Stimulated activated naive CD8-positive, alpha-beta T cell treated with anti-CD3 and anti-CD28 coated beads, Interleukin-15, amount 100 ng/mL, for 72 hours (primary cell): Measurements from ENCODE around the gene GAD1.

ENCODE experiments used
- ATAC-seq: fragments of 150-1000 bp; cut with Tn5 transposase; 2 replicates; pipeline ENCODE4 v1.10.0; 2021; ENCODE audit warnings: mild to moderate bottlenecking, moderate library complexity
- DNase-seq, 2 donors: peaks; one replicate each; pipeline ENCODE4 v3.0.0; 2021 to 2022
- H3K27ac Mint-ChIP-seq, 2 donors: one replicate each; pipeline ENCODE4 v1.8.0; 2022; ENCODE audit warnings: mild to moderate bottlenecking in 2 of 2, mixed read lengths in 2 of 2, moderate library complexity in 2 of 2
- H3K27me3 Mint-ChIP-seq: one replicate; pipeline ENCODE4 v1.8.0; 2022; ENCODE audit warnings: mixed read lengths
- H3K4me1 Mint-ChIP-seq: one replicate; pipeline ENCODE4 v1.8.0; 2022; ENCODE audit warnings: mild to moderate bottlenecking, mixed read lengths
- H3K4me3 Mint-ChIP-seq, 2 donors: one replicate each; pipeline ENCODE4 v1.8.0; 2022; ENCODE audit warnings: mild to moderate bottlenecking in 2 of 2, mixed read lengths in 2 of 2, moderate library complexity in 1 of 2
- H3K9me3 Mint-ChIP-seq, 2 donors: one replicate each; pipeline ENCODE4 v1.8.0; 2022; ENCODE audit warnings: mixed read lengths in 2 of 2

GAD1 gene

DNA sequence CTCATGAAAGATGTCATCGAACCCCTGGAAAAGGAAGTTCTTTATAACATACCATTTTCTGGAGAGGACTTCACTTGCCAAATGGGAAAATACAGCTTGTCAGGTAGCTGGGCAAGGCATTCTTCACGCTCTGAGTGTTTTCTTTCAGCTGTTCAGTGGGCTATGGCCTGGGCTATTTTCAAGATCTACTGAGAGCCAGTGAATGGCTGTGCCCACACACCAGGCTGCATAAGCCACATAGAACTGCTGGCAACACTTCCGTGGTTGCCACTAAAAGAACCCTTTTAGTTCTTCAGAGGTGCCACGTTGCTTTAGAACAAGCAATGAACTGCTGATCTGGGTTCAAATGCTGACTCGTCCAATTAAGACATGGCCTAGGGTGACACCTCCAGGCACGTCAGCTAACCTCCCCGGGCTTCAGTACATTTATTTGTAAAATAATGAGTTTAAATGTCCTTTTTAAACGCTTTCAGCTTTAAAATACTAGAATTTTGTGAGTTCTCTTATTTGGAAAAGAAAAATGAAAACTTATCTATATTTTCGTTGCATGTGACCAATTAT is 75.8 kb downstream of the GAD1 start:
- no peak overlapping the region for H3K27ac Mint-ChIP-seq

DNA sequence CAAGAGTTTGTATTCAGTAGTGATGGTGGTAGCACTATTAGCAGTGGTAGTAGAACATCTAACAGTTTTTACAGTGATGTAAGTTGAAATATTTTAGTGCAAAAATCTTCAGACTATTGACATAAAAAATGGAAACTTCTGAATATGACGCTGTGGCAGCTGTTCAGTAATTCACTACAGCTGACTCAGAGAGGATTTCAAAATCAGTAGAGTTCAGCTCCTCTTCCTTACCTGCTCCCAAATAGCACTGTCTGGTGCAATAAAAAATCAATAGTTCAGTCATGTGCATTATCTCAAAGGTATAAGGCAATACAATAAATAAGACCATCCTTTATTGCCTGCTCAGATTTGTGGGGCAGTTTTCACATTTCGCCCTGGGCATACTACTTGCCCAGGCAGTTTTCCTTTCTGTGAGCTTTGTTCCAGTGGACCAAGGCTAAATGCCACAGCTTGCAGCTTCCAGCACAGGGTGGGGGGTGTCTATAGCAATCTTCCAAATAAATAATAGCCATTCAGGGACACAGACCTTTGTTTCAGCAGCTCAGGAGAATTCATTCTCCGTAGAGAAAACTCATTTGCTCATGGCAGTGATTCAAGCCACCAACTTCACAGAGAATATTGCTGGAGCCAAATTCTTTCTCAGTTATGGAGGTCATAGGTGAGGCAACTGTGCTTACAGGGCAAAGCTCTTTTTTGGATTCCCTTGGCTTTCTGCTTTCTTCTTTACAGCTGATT is 78.5 kb downstream of the GAD1 start:
- Mint-ChIP-seq H3K9me3 (peaks cover 0 to 6% of the 10 kb centered on the region in 2 donors), H3K27ac (no peak overlapping the region), H3K27me3 (peaks cover 8% of the 10 kb centered on the region), H3K4me3 (no peak overlapping the region), H3K4me1 (no peaks in the 10 kb centered on the region)
- no peak for DNase-seq
- no peak for ATAC-seq

More for the DNA sequence above, 75.8 kb downstream of the GAD1 start:
- Mint-ChIP-seq H3K27me3 (no peaks in the 10 kb centered on the region), H3K4me1 (no peaks in the 10 kb centered on the region), H3K4me3 (no peak overlapping the region), H3K9me3 (no peaks in the 10 kb centered on the region)
- no peak for DNase-seq
- ATAC-seq = no peak

DNA sequence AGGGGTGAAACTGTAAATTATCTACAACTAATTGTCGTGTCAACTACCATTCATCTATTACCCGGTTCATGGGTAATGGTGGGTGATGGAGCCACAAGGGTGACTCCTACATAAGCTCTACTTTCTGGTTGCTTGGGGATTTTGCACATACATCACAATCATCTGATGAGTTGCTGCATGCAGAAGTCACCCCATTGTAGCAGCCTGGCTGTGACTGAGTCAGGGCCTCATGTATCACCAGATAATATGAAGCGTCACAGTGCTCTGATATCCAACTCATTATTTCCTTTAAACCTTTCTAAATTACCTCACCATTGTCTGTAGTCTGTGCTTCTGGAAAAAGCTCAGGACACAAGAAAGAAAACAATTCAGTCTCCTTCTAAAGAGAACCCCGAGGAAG is 79.9 kb downstream of the GAD1 start:
- no peak for DNase-seq

GRCh38 chr2:170897108-170897507 is 80.4 kb downstream of the GAD1 start:
- H3K4me1 Mint-ChIP-seq = no peaks in the 10 kb centered on the region
- ATAC-seq = no peak
- no peak overlapping the region for H3K4me3 Mint-ChIP-seq
- DNase-seq = no peak
- H3K9me3 Mint-ChIP-seq = peaks cover 0 to 6% of the 10 kb centered on the region in 2 donors
- H3K27ac Mint-ChIP-seq = no peak overlapping the region
- H3K27me3 Mint-ChIP-seq = peaks cover 8% of the 10 kb centered on the region

More for the DNA sequence above, 79.9 kb downstream of the GAD1 start:
- Mint-ChIP-seq H3K4me1 (no peaks in the 10 kb centered on the region), H3K27me3 (peaks cover 8% of the 10 kb centered on the region), H3K4me3 (no peak overlapping the region), H3K9me3 (peaks cover 0 to 6% of the 10 kb centered on the region in 2 donors), H3K27ac (no peak overlapping the region)
- no peak for ATAC-seq

DNA sequence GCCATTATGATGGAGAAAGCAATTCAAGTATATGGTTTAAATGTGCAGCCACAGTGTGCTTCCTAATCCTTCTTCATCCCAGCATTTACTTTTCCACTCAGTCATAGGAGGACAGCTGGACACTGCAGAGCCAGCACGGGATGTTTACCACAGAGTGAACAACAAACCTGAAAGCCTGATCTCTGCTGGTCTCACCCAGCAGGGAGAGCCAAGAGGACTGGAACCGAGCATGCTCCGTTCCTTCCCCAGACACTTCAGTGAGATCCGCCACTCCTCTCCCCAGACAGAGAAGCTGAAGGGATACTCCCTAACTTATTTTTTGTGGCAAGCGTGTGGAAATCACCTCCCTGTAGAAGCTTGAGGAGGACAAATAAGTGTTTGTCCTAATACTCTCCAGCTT is 89.2 kb downstream of the GAD1 start:
- Mint-ChIP-seq H3K9me3 (peaks cover 3 to 19% of the 10 kb centered on the region in 2 donors), H3K27me3 (peaks cover 5% of the 10 kb centered on the region), H3K4me3 (no peak overlapping the region), H3K27ac (no peak overlapping the region), H3K4me1 (no peaks in the 10 kb centered on the region)
- ATAC-seq (no peak), DNase-seq (no peak)
